Measurements from ENCODE around the gene ALPI.
A peak's percentile ranks its signal among the peaks of the same experiment; 100 is the strongest.
"Not testable (repeated sequence)": the region's sequence is repeated elsewhere in the genome, so short reads cannot be mapped to it uniquely, and the experiment has no call there.

Gene ALPI

DNA sequence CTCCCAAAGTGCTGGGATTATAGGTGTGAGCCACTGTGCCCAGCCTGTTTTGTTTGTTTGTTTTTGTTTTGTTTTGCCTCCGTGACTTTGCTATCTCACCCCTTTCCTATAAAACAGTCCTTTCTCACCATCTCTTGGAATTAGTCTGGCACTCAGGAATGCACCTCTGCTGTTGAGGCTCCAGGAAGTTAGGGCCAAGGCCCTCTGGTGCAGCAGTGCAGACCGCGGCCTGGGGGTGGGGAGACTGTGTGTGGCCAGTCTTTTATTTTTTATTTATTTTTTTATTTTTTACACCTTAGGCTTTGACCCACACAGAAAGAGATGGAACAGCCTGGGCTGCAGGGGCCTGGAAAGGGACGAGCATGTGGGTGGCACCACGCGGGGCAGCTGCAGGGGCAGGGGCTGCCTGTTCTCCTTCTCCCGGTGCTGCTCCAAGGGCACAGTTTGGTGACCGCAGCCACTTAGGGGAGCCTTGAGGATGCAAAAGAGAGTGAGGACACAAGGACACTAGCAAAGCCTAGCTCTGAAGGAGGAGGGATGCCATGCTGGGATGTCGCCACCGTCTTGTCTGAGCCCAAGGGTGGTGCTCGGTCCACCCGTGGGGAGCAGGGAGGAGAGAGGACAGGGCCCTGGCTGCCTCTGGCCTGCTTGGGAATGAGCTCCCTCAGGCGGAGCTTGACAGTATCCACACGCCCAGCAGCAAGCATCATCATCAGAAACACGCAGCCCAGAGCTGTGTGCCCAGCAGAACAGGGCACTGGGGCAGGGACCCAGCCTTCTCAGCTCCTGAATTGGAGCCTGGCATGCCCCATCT lies 19.4 kb upstream of the ALPI start:
- no peak for DNase-seq (ENCODE audit: low read depth)
- H3K4me3 ChIP-seq (ENCODE audit: low read depth, low read length), result no peak overlapping the region
- TF ChIP-seq, protein P1, sequence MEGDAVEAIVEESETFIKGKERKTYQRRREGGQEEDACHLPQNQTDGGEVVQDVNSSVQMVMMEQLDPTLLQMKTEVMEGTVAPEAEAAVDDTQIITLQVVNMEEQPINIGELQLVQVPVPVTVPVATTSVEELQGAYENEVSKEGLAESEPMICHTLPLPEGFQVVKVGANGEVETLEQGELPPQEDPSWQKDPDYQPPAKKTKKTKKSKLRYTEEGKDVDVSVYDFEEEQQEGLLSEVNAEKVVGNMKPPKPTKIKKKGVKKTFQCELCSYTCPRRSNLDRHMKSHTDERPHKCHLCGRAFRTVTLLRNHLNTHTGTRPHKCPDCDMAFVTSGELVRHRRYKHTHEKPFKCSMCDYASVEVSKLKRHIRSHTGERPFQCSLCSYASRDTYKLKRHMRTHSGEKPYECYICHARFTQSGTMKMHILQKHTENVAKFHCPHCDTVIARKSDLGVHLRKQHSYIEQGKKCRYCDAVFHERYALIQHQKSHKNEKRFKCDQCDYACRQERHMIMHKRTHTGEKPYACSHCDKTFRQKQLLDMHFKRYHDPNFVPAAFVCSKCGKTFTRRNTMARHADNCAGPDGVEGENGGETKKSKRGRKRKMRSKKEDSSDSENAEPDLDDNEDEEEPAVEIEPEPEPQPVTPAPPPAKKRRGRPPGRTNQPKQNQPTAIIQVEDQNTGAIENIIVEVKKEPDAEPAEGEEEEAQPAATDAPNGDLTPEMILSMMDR (IDR thresholded peaks at IDR 0.05; ENCODE audit: insufficient read depth, low read depth, low read length, missing control alignments), result no peak

DNA sequence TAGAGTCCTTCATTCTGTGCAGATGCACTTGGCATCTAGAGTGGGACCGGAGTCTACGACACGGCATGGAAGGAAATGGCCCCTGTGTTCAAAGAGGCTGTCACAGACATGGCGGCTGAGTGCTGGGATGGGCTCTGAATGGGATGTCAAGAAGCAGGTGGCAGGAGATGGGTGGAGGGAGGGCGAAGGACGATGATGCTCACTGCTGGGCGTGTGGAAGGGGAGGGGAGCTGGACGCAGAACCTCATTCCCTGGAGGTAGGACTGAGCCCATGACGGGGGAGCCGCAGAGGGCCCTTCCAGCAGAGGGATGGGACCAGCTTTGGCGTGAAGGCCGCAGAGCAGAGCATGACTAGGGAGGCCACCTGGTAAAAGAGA lies 18.8 kb upstream of the ALPI start:
- no peak overlapping the region for H3K4me3 ChIP-seq (ENCODE audit: low read depth, low read length)
- DNase-seq (ENCODE audit: low read depth), result no peak
- TF ChIP-seq, protein P1 (IDR thresholded peaks at IDR 0.05; ENCODE audit: insufficient read depth, low read depth, low read length, missing control alignments), result no peak

DNA sequence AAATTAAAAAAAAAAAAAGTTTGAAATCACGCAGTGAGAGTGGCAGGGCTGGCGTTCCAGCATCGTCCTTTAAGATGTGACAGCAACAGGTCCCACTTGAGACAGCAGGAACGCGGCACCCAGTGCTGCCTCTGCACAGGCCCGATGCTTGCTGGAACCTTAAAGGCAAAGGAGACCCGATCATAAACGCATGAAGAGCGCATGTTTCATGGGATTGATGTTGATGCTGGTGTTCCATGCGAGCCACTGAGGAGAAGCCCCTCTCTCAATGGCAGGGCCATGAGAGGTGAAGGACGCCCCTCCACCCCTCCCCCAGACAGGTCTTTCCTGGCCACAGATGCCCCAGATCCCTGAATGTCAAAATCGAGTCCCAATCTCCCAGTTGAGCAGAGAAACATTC lies 17.9 kb upstream of the ALPI start:
- TF ChIP-seq, protein P1 (IDR thresholded peaks at IDR 0.05; ENCODE audit: insufficient read depth, low read depth, low read length, missing control alignments), result no peak
- DNase-seq (ENCODE audit: low read depth), result no peak
- no peak overlapping the region for H3K4me3 ChIP-seq (ENCODE audit: low read depth, low read length)

DNA sequence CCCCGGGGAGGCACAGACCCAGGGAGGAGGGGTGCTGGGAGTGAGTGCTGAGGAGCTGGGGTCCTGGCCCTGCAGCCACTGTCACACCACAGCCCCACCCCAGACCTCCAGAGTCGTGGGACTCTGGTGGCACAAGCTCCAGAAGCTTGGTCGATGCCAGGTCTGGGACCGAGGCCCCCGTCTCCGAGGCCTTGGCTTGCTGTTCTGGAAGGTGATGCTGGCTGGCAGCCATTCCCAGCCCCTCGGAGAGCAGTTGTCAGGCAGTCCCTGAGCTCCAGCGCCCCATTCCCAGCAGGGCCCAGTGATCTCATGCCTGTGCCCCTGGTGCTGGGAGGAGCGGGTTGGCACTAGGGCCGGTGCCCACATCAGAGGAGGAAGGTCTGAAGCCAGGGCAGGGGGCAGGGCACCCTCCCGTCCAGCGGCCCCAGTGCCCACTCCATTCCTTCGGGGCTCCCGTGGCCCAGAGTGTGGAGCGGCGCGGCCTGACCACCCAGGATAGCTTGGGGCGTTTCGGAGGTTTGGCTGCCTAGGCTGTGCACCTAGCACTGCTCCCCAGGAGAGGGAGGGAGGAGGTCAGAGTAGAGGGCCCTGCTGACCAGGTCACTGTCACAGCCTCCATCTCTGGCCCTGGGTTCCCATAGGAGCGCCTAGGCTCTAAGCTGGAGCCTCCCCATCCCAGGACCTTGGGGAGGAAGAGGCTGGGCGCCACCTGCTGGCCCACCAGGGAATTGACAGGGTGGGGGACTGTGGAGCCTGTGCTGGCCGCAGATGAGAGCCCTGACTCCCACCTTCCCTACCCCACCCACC lies 16.8 kb upstream of the ALPI start:
- H3K4me3 ChIP-seq (ENCODE audit: low read depth, low read length), result no peak overlapping the region
- TF ChIP-seq, protein P1 (IDR thresholded peaks at IDR 0.05; ENCODE audit: insufficient read depth, low read depth, low read length, missing control alignments), result peak; percentile 32
- peak; percentile 33 for DNase-seq (ENCODE audit: low read depth)

DNA sequence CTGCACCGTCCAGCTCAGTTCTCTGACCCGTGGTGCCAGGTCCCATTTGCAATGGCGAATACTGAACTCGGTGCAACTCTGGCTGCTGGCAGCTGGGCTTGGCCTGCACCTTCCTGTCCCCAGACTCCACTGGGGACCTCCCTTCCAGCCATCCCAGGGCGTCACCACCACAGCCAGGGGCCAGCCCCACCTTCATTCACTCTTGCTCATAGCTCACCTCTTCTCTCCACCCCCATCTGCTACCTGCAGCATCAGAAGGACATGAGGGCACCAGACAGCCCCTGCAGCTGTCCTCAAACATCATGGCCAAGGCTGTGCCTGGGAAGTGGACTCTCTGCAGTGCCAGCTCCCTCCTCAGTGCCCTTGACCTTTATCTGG lies 16.2 kb upstream of the ALPI start:
- TF ChIP-seq, protein P1 (IDR thresholded peaks at IDR 0.05; ENCODE audit: insufficient read depth, low read depth, low read length, missing control alignments), result no peak
- no peak overlapping the region for H3K4me3 ChIP-seq (ENCODE audit: low read depth, low read length)
- DNase-seq (ENCODE audit: low read depth), result no peak

DNA sequence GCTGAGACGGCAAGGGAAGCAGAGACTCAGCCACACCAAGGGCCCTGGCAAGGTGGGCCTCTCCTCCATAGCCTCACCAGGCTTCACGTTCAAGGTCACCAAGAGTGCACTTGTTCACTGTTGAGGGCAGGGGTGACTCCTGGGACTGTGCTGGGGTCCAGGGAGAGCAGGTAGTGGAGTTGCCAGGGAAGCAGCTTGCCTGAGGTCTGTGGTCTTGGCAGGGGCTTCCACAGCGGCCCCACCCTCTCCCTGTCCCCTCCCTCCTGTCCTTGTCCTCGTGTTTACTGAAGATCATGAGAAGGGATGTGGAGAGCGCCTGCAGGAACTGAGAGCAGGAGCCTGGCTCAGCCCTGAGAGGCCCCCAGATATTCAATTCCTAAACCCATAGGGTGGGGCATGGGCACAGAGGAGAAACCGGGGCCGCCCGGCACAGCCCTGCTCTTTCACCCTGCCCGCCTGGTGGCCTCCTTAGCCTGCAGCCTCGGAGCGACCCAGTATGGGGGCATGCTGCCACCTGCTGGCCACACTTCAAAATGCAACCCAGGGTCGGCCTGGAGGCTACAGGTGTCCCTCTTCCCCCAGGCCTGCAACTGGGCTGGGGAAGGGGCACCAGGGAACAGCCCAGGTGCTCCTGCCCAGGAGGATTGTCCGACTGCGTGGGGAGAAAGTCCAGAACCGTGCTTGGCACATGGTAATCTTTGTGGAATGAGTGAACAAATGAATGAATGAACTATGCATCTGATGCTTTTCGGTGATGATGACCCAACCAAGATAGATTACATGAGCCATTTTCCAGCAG lies 15.5 kb upstream of the ALPI start:
- TF ChIP-seq, protein P1 (IDR thresholded peaks at IDR 0.05; ENCODE audit: insufficient read depth, low read depth, low read length, missing control alignments), result peak; percentile 85
- peak; percentile 78 for DNase-seq (ENCODE audit: low read depth)
- not testable (repeated sequence) for H3K4me3 ChIP-seq (ENCODE audit: low read depth, low read length)
